Measurements from ENCODE around the gene LCN1.

- TF ChIP-seq CTCF (IDR thresholded peaks at IDR 0.05; ENCODE audit: extremely low read depth in 1 of 2, insufficient read depth in 1 of 2, low read depth in 1 of 2, low read length in 2 of 2) (no peak), MAX (IDR thresholded peaks at IDR 0.05; ENCODE audit: insufficient read depth, insufficient read length) (no peak), EZH2 (IDR thresholded peaks at IDR 0.05; ENCODE audit: borderline replicate concordance, low read depth, low read length, severe bottlenecking) (no peak)
These were observed 41.0 kb downstream of the LCN1 start for GRCh38 chr9:135562235-135562745.
